HCT116 (cell line): ENCODE data around the gene B4GALT3. TPM values are rescaled to one million over a fixed set of nuclear protein-coding genes. Genes with fewer than 3 reads are reported as not detected.
A peak's percentile ranks its signal among the peaks of the same experiment; 100 is the strongest.

Experiments
- ATAC-seq: fragments of 200-7000 bp; cut with Tn5 transposase; 2 replicates; pipeline ENCODE4 v1.9.1; 2020; ENCODE audit warnings: mild to moderate bottlenecking, moderate library complexity
- BruUV-seq: library from RNA; stranded (reverse); fragments of 400-500 nt; replicated peaks from 2 replicates; lab custom pipeline; 2021; lab: Mats Ljungman, UMichigan
- CTCF ChIA-PET: fragments of 300-600 bp; sonication (Branson Sonifier 250); formaldehyde crosslinking; loops from one replicate; lab custom pipeline; 2021; ENCODE audit warnings: antibody characterized with exemption; lab: Charles Lee
- POLR2A ChIA-PET: fragments of 300-600, 350-600 bp; sonication (Branson Sonifier 250); formaldehyde crosslinking; loops from one replicate; lab custom pipeline; 2021; ENCODE audit warnings: antibody characterized with exemption; lab: Charles Lee
- RAD21 ChIA-PET, 2 experiments: fragments of 300-600 bp; sonication (Branson Sonifier 250); formaldehyde crosslinking; loops; one replicate each; lab custom pipeline; 2023; ENCODE audit warnings: low total read pairs in 2 of 2; ENCODE audit not compliant: uncharacterized antibody in 2 of 2, unreplicated experiment in 2 of 2, low non-redundant PET in 1 of 2; lab: Charles Lee
- DNase-seq: peaks from one replicate; pipeline ENCODE4 v3.0.0-alpha.2; 2010; ENCODE audit warnings: low read depth, low spot score
- H2AFZ ChIP-seq: fragments of 200-600 bp; shearing (Covaris generic), sonication (generic); 2 replicates; pipeline ENCODE4 v1.6.1; 2017; ENCODE audit warnings: low read depth, mixed run types, mixed read lengths, antibody characterized with exemption, low read length; ENCODE audit not compliant: poor library complexity, severe bottlenecking
- H3K27ac ChIP-seq: 2 replicates; pipeline ENCODE4 v1.5.1; 2012; ENCODE audit warnings: low read depth, low read length
- H3K27me3 ChIP-seq: fragments of 200-600 bp; sonication (generic); 2 replicates; pipeline ENCODE4 v1.6.1; 2016; ENCODE audit warnings: mixed run types, low read length, mixed read lengths; ENCODE audit not compliant: insufficient read depth
- H3K36me3 ChIP-seq, 2 experiments: fragments of 200-500 bp in 1 of 2; fragments of 200-600 bp in 1 of 2; sonication (Bioruptor generic) in 1 of 2; sonication (generic) in 1 of 2; 2 replicates each; pipeline versions ENCODE4 v1.5.1 to v1.6.1; 2014 to 2016; ENCODE audit warnings: low read length in 2 of 2, inconsistent platforms in 1 of 2, mixed read lengths in 1 of 2, mixed run types in 1 of 2; ENCODE audit not compliant: insufficient read depth in 2 of 2, control insufficient read depth in 1 of 2
- H3K4me1 ChIP-seq, 2 experiments: fragments of 200-600 bp in 1 of 2; sonication (generic) in 1 of 2; 2 replicates each; pipeline versions ENCODE4 v1.5.1 to v1.6.1; 2012 to 2017; ENCODE audit warnings: low read length in 2 of 2, inconsistent platforms in 1 of 2, mild to moderate bottlenecking in 1 of 2, mixed read lengths in 1 of 2, mixed run types in 1 of 2, moderate library complexity in 1 of 2; ENCODE audit not compliant: insufficient read depth in 2 of 2, control insufficient read depth in 1 of 2
- H3K4me2 ChIP-seq: fragments of 200-600 bp; sonication (generic); 2 replicates; pipeline ENCODE4 v1.6.1; 2017; ENCODE audit warnings: mixed run types, low read length, mixed read lengths
- H3K4me3 ChIP-seq, 2 experiments: fragments of 200-600 bp in 1 of 2; sonication (generic) in 1 of 2; replicated peaks in 1 of 2; 2 replicates each; pipeline ENCODE4 v1.5.1; 2011 to 2016; ENCODE audit warnings: low read length in 2 of 2, control low read depth in 1 of 2, low read depth in 1 of 2, mild to moderate bottlenecking in 1 of 2, mixed read lengths in 1 of 2, mixed run types in 1 of 2
- H3K79me2 ChIP-seq: fragments of 200-600 bp; sonication (generic); 2 replicates; pipeline ENCODE4 v1.6.1; 2017; ENCODE audit warnings: mild to moderate bottlenecking, mixed run types, low read length, moderate library complexity, mixed read lengths; ENCODE audit not compliant: insufficient read depth
- H3K9ac ChIP-seq: fragments of 200-600 bp; sonication (generic); 2 replicates; pipeline ENCODE4 v1.6.1; 2016; ENCODE audit warnings: low read length, mixed read lengths
- H3K9me2 ChIP-seq: fragments of 200-600 bp; sonication (generic), shearing (Covaris generic); 2 replicates; pipeline ENCODE4 v1.6.1; 2017; ENCODE audit warnings: mixed run types, mild to moderate bottlenecking, moderate library complexity; ENCODE audit not compliant: insufficient read depth
- H3K9me3 ChIP-seq, 2 experiments: fragments of 200-500 bp in 1 of 2; fragments of 200-600 bp in 1 of 2; sonication (Bioruptor generic) in 1 of 2; sonication (generic) in 1 of 2; 2 replicates each; pipeline ENCODE4 v1.6.1; 2014 to 2017; ENCODE audit warnings: low read length in 2 of 2, mixed read lengths in 2 of 2, inconsistent platforms in 1 of 2, low read depth in 1 of 2, mild to moderate bottlenecking in 1 of 2, mixed run types in 1 of 2, moderate library complexity in 1 of 2; ENCODE audit not compliant: control insufficient read depth in 1 of 2, insufficient read depth in 1 of 2
- H4K20me1 ChIP-seq: fragments of 200-600 bp; sonication (generic), shearing (Covaris generic); 2 replicates; pipeline ENCODE4 v1.6.1; 2017; ENCODE audit warnings: mixed run types, mild to moderate bottlenecking, moderate library complexity; ENCODE audit not compliant: insufficient read depth
- CBX3 ChIP-seq: IDR thresholded peaks from 2 replicates; pipeline ENCODE4 v1.6.1; 2012; ENCODE audit warnings: low read depth
- CEBPB ChIP-seq: IDR thresholded peaks from 2 replicates; pipeline ENCODE4 v1.6.1; 2012; ENCODE audit warnings: low read depth
- EGR1 ChIP-seq: IDR thresholded peaks from 2 replicates; pipeline ENCODE4 v1.6.1; 2012; ENCODE audit warnings: low read depth
- YY1 ChIP-seq: IDR thresholded peaks from 2 replicates; pipeline ENCODE4 v1.6.1; 2011; ENCODE audit warnings: low read length, low read depth, moderate library complexity, mild to moderate bottlenecking; ENCODE audit not compliant: insufficient replicate concordance; ENCODE audit errors: extremely low read depth
- ZFX ChIP-seq: fragments of 450-650 bp; IDR thresholded peaks from 2 replicates; pipeline ENCODE4 v1.6.1; 2017
- intact Hi-C: fragments of 100-400 bp; cut with micrococcal nuclease; formaldehyde crosslinking; loops from 2 replicates; pipeline ENCODE4 v1.10.0; 2022
- total RNA-seq: library from RNA; stranded (reverse); gene quantifications from one replicate; pipeline ENCODE4 v1.2.1, GENCODE V29; 2021; ENCODE audit not compliant: unreplicated experiment
- TF ChIP-seq, protein P1 (sequence below): IDR thresholded peaks from 2 replicates; pipeline ENCODE4 v1.6.1; 2011; ENCODE audit warnings: mild to moderate bottlenecking, low read length, moderate library complexity; ENCODE audit not compliant: insufficient replicate concordance; ENCODE audit errors: extremely low read depth

The B4GALT3 gene
- total RNA-seq, 1 experiment from 2014 or later: 53.7 TPM

- peak; percentile 71; the same call in 1 of the 2 replicates for TF ChIP-seq ZFX
These were observed 24.8 kb upstream of the B4GALT3 start, which contains the start of gene NDUFS2 (continued) for GRCh38 chr1:161201836-161202712.

DNA sequence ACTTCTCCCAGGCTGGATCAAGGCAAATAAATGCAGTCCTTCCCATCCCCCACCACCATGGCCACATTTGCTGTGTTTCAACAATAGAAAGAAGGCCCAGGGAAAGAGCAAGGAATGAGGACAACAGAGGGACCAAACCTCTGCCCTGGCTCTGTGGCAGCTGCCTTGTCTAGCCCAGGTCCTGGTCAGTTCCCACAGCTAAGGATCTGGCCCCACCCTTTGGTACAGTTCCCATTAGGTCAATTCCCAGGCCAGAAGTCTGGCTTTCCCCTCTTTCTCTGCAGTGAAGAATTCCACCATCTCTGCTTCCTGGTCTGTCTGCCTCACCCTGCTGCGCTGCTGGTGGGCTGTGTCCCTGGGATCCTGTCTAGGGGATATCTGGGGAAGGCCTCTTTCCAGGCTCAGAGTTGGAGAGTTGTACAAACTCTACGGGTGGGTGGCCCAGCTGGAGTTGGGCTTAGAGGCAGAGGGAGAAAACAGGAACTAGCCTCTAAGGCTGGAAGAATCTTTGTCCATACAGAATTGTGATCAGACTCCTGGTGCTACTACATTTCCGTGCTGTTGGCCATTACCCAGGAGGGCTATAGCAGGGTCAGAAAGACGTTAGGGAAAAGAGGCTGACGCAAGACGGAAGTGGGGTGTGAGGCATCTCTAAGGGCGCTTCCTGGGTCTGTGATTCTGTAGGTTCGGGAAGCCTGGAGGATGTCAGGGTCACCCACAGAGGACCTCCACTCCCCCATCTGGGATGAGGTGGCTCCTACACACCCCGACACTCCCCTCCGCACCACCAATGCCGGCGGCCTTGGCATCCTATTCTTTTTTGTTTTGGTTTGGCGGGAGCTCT is 23.9 kb upstream of the B4GALT3 start:
- Histone ChIP-seq H3K79me2 (peaks cover 29% of the 10 kb centered on the region), H3K9me2 (no peaks in the 10 kb centered on the region), H3K4me3 (peak overlapping the region; percentile 94 to 98), H2AFZ (no peak overlapping the region), H3K9ac (peak overlapping the region; percentile 98), H4K20me1 (no peaks in the 10 kb centered on the region), H3K36me3 (peaks cover 11 to 17% of the 10 kb centered on the region in 2 experiments; a peak in 2 of 4 replicates), H3K9me3 (no peaks in the 10 kb centered on the region), H3K27me3 (no peaks in the 10 kb centered on the region), H3K27ac (peak overlapping the region; percentile 52), H3K4me2 (peak overlapping the region; percentile 89), H3K4me1 (peaks cover 8 to 38% of the 10 kb centered on the region in 2 experiments; a peak in 3 of 4 replicates)
- TF ChIP-seq CEBPB (no peak), ZFX (no peak), CBX3 (no peak), YY1 (no peak), EGR1 (no peak)
- TF ChIP-seq, protein P1, sequence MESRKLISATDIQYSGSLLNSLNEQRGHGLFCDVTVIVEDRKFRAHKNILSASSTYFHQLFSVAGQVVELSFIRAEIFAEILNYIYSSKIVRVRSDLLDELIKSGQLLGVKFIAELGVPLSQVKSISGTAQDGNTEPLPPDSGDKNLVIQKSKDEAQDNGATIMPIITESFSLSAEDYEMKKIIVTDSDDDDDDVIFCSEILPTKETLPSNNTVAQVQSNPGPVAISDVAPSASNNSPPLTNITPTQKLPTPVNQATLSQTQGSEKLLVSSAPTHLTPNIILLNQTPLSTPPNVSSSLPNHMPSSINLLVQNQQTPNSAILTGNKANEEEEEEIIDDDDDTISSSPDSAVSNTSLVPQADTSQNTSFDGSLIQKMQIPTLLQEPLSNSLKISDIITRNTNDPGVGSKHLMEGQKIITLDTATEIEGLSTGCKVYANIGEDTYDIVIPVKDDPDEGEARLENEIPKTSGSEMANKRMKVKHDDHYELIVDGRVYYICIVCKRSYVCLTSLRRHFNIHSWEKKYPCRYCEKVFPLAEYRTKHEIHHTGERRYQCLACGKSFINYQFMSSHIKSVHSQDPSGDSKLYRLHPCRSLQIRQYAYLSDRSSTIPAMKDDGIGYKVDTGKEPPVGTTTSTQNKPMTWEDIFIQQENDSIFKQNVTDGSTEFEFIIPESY: no peak
- ChIA-PET POLR2A (interaction anchor here (0.9 to 3.0 kb wide), 6 partner anchors 7 to 86 kb away, joined by 3 to 12 read pairs (median 4); partner anchors contain the start of genes B4GALT3 and PPOX), CTCF (interaction anchor here (1.1 to 1.8 kb wide), 5 partner anchors 9 to 181 kb away, joined by 4 to 7 read pairs (median 5); partner anchors contain the start of genes APOA2, PPOX and TOMM40L), RAD21 (no interaction called here)
- DNase-seq (no peak), ATAC-seq (no peak)
- intact Hi-C loops: no loop called here
- no TSS peak for BruUV-seq
